Colon (tissue), 2 donors: Measurements from ENCODE around the gene LAMA2.
A peak's percentile ranks its signal among the peaks of the same experiment; 100 is the strongest.

Experiments
- FAIRE-seq: peaks from 2 replicates; lab custom pipeline; 2012; peaks lifted over from hg19 to GRCh38; lab: Jason Lieb, UNC
- donor health status: control.
- donor health status: control.

The LAMA2 gene

DNA sequence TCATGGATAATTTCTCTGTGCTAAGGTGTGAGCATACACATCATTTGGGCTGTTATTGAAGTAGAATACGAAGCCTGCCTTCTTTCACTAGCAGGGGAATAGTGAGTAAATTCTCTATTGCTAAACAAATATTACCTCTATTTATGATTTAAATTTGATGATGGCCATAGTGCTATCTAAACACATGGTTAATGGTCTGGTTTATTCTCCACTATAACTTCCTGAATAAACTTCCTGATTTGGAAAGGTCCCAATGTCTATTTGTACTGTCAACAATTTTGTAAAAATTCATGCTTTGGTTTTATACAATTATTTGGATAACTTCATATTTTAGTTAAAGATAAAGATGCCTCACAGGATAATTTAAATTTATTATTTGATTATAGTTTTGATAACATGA lies 426.2 kb downstream of the LAMA2 start:
- peak; percentile 71 for FAIRE-seq

DNA sequence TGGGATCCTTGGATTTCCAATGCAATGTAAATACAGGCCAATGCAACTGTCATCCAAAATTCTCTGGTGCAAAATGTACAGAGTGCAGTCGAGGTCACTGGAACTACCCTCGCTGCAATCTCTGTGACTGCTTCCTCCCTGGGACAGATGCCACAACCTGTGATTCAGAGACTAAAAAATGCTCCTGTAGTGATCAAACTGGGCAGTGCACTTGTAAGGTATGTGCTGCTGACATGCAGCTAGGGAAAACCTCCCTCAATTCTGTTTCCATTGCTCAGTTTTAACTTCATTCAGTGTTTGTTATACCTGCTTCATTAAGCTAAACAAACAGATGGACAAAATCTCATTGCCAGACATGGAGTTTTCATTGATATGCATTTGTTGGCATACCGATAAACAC lies 429.9 kb downstream of the LAMA2 start:
- FAIRE-seq: no peak

DNA sequence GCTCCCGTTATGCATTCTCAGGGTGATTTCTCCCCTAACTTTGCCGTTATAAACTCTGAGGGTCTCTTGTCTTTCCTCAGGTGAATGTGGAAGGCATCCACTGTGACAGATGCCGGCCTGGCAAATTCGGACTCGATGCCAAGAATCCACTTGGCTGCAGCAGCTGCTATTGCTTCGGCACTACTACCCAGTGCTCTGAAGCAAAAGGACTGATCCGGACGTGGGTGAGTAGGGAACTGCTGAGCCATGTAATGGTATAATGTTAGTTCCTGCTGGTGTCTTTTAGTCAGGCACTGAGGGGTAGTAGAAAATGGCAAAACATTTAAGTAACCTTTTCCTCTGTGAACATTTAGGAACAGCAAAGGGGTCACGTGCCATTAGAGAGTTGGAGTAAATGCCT lies 431.6 kb downstream of the LAMA2 start:
- no peak for FAIRE-seq

DNA sequence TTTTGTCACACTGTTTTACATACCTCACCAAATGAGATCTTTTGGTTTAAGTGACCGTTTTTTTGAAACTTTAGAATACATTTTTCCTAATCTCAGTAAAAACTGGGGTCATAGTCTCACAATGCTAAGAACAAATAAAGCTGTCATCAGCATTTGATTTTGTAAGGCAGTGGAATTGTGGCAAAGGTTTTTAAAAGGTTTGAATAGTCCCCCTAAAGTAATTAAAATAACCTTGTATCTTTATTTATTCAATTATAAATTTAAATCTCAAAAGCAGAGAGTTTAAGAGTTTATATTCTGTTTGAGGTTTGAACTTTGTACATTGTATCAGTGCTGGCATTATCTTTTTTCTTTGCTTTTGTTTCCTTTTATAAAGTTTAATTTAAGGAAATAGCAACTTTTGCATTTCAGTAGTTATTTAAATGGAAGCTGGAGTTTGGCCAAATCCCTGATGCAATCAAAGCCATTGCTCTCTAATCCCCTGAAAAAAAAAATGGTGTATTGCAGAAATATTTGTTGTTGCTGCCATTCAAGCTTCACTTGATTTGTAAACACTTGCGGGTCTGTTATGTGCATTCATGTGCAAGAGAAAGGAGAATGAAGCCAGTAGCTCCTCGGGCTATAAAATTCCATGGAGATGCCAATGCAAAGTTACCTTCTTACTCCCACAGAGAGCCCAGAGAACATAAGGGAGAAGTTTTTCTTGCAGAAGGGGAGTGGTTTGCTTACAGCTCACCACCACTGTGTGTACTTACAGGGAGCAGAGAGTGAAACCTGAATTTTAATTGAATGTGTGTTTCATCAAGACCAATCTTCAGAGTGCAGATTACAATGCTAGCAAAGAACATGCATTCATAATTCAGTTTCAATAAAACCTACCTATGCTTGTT lies 435.2 kb downstream of the LAMA2 start:
- FAIRE-seq: peak; percentile 28

DNA sequence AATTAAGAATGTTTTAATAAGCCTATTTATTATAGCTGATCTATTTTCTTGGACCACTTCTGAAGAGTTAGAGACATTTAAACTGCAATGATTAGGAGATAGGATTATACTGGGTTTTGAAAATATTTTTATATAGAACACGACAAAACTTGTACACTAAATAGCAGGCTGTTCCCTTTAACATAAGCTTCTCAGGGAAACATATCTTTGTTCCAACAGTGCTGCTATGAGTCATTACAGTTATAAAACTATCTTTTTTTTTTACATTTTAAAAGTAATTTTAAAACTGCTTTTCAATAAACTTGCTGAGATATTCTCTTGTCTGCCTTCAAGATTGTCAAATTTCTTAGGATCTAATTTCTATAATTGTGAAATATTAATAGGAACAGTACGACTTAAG lies 438.0 kb downstream of the LAMA2 start:
- FAIRE-seq: no peak

DNA sequence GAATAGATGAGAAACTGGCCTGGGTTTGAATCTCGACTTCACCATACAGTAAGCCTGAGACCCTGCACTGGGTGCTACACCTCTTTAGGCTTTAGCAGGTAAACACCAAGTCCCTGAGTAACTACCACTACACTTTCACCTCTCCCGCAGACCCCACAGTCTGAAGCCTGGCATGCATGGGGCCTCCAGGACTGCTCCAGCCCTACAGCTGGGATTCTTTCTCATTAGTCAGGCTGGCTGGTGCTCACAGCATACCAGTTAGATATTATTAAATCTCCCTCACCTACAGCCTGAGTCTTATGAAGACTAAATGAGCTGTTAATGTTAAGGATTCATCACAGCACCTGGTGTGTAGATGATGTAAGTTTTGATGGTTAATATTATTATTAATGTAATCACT lies 438.4 kb downstream of the LAMA2 start:
- FAIRE-seq: no peak

DNA sequence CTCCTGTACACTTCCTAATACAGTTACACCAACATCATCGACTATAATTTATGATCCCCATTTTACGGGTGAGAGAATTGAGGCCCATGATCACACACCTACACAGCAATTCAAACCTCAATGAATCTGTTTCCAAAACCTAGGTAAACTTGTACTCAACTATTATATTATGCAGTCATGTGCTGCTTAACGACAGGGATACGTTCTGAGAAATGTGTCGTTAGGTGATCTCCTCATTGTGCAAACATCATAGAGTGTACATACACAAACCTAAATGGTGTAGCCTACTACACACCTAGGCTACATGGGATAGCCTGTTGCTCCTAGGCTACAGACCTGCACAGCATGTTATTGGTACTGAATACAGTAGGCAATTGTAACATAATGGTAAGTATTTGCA lies 441.4 kb downstream of the LAMA2 start:
- no peak for FAIRE-seq

DNA sequence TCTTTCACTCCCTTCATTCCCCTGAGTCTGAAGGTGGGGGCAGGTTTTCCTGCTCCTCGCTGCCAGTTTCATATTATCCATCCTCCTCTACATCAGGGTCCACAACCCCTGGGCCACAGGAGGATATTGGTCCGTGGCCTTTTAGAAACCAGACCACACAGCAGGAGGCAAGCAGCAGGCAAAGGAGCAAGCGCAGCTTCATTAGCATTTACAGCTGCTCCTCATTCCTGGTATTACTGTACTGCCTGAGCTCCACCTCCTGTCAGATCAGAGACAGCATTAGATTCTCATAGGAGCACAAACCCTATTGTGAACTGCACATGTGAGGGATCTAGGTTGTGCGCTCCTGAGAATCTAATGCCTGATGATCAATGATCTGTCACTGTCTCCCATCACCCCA lies 446.7 kb downstream of the LAMA2 start:
- no peak for FAIRE-seq

DNA sequence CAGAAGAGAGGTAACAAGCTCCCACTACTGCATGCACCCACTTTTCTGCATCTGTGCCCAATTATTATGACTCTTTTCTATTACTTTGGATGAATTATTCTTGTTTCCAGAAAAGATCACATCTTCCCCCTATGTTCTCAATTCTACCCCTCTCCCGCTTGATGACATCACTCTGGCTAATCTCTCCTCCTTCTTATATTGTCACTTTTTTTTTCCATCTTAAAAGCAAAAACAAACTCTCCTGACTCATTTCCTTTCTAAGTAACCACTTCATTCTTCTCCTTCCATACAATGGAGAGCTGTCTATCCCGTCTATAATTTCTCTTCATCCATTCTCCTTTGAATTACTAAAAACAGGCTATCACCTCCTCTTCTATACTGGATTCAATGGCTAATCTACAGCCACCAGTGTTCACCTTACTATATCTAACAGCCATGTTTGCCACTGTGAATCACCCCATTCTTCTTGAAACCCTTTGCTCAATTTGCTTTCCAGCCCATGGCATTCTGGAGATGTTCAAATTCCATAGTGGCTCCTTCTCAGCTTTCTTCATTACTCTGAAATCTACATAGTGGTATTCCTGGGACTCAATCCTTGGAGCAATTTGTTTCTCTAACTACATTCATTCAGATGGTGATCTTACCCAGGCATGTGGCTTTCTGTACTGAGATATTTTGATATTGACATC lies 448.7 kb downstream of the LAMA2 start:
- no peak for FAIRE-seq

DNA sequence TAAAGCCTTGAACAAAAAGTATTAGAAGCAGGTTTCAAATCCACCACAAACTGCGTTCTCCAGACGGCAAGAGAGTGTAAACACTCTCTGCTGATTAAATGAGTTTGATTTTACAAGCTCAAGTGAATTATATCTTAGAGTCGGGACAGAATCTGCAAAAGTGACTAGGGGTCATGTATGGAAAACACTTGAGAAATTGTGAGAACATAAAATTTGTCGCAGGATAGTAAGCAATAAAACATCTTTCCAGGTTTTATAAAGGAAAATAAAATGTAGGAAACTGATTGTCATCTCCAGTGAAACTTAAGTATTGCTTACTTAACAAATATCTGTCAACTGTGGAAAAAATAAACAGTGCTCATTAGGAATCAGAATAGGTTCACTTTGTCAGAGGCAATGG lies 452.9 kb downstream of the LAMA2 start:
- no peak for FAIRE-seq

DNA sequence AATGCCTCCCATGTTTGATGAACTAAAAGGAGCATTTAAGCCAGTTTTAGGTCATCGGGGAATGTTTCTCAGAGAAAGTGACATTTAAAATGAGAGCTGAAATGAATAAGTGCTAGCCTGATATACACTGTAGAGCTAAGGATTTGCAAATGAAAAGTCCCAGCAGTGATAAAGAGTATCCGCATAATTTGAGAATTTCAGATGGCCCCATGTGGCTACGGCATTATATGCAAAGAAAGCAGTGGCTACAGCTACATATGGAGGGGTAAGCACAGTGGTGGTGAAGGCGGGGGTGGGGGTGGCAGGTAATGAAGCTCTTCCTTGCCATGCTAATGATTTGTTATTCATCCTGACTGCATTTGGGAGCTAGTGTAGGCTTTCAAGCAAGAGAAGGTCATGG lies 455.7 kb downstream of the LAMA2 start:
- no peak for FAIRE-seq

DNA sequence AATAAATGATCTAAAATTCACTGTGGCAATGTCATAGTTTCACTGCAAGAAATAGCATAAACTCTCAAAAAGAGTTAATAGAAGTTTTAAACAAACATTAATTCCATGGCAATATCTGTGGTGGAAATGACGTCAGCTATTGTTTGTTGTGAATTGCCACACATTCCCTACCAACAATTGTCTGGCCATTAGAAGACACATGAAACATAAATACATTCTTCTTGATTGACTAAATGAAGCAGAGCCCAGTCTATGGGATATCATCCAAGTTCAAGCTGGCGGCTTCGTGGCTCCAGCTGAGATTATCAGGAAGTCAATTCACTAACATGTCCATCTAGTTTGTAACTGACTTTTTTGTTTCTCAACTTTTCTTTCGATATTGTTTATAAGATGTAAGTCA lies 458.0 kb downstream of the LAMA2 start:
- no peak for FAIRE-seq

DNA sequence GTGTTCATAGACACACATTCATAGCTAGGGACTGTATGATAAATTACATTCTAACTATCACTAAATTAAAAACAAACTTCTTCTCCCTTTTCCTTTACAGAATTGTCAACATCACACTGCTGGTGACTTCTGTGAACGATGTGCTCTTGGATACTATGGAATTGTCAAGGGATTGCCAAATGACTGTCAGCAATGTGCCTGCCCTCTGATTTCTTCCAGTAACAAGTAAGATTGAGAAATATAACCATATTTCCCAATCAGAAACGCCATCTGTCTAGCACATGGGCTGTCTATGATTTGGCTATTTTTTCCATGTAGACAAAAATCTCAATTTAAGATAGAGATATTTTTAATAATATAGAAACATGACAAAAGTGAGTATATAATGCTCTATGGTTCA lies 459.3 kb downstream of the LAMA2 start:
- FAIRE-seq: no peak

DNA sequence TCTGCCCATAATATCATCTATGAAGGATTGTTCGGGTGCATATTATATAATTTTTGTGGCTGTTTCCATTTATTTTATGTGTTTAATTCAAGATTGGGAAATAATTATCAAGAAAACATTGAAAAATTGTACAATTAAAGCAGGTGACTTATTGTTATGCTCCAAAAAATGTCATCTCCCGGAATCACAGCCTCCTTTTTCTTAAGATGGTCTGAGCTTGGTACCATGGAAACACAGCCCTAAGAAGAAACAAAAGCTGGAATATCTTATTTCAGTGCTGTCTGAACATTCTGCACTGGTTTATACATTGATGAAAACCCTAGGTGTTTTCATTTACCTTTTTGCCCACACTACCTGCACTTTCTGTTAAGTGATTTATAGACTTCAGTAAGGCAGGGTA lies 459.9 kb downstream of the LAMA2 start:
- no peak for FAIRE-seq

DNA sequence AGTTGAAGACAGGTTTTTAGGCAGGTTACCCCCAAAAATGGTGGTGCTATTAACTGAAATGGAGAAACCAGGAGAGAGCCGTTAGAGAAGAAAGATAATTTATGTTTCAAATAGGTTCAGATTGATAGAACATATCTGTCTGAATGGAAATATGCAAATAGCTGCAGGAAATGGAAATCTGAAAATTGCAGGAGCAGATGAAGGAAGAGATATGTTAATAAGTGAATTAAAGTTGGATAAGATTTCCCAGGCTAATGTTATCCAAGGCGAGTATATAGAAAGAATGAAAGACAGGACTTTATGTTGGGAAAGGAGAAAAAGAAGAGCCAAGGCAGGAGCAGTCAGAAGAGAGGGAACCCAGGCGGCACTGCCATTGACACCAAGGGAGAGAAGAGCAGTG lies 461.4 kb downstream of the LAMA2 start:
- no peak for FAIRE-seq

DNA sequence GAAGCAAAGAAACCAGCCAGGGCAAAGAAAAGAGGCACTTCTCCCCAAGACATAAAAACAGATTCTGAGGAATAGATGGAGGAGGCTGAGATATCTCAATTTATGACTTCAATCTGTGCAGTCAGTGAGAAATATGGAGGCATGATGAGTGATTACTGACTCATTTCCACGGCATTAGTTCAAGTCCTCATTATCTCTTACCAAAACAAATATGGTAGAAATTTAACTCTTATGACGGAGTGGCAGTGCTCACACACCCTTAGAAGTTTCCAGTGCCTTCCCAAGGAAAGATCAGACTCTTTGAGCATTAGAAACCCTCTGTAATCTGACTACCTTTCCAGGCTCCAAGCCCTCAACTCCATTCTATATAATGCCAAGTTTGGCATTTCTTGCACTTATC lies 463.0 kb downstream of the LAMA2 start:
- FAIRE-seq: no peak

DNA sequence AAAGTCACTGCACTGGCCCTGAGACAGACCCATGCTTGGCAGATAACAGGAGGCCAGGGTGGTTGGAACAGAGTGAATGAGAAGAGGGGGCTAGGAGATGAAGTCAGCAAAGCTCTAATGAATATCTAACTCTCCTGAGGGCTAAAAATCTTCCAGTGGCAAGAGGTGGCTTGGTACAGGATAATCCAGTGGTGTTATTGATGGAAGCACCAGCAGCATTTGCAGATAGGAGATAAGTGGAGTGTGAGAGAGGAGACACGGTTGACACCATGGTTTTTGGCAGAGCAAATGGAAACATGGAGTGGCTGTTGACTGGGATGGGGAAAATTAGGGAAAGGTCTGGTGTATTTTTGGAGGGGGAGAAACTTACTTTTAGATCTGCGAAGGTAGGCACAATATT lies 464.0 kb downstream of the LAMA2 start:
- FAIRE-seq: no peak

DNA sequence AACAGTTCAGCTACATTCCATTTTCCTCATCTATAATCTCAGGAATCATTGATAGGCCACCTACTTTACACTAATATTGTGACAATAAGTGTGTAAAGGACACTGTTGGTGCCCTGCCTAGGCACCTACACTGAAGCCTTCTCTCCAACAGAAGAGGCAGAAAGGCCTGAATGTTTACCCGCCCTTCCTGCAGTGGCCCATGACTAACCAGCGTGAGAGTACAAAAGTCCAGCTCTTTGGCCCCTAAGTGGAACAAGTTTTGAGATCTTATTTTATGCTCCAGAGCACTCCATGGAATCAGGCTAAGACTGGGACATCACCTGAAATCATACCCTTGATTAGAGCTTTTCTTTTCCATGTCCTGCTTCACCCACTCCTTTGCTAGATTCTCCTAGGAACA lies 467.3 kb downstream of the LAMA2 start:
- FAIRE-seq: no peak

DNA sequence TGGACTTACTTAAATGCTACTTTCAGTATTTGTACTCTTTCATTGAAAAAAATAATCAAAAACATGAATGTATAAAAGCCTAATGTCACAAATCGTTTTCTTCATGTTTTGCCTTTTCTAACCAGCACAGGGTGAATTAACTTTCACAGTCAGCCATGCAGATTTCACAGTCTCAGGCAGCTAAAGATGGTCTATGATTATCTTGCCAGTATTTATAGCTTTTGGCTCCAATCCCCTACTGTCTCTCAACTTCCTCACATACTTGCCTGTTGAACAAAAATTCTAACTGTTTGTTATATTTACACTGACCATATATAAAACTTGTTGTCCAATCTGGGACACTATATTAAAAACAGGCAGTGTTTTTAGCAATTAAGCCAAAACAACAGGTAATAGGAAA lies 468.9 kb downstream of the LAMA2 start:
- no peak for FAIRE-seq

DNA sequence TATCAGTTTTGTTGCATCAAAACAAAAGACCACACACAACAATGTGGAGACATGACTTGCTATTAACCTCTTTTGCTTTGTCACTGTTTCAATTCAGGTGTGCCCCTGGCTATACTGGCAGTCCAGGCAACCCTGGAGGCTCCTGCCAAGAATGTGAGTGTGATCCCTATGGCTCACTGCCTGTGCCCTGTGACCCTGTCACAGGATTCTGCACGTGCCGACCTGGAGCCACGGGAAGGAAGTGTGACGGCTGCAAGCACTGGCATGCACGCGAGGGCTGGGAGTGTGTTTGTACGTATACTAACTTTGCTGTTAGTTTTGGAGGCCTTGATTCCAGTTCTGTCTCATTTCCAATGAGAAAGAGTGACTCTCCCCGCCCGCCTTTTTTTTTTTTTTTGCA lies 470.1 kb downstream of the LAMA2 start:
- FAIRE-seq: no peak

DNA sequence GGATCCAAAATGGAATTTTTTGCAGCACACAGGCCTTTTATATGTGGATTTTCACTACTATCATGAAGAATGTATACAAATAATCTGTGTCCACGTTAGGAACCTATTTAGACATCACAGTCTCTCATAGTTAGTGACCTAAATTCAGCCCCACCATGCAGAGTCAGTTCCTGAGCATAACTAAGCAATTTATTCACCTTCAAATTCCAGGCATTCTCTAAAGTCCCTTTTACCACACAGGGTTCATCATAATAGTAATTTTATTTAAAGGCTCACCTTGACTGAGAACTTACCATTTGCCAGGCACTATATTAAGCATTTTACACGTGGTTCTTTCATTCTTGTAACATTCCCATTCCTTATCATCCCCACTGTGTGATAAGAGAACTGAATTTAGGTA lies 473.2 kb downstream of the LAMA2 start:
- FAIRE-seq: no peak

DNA sequence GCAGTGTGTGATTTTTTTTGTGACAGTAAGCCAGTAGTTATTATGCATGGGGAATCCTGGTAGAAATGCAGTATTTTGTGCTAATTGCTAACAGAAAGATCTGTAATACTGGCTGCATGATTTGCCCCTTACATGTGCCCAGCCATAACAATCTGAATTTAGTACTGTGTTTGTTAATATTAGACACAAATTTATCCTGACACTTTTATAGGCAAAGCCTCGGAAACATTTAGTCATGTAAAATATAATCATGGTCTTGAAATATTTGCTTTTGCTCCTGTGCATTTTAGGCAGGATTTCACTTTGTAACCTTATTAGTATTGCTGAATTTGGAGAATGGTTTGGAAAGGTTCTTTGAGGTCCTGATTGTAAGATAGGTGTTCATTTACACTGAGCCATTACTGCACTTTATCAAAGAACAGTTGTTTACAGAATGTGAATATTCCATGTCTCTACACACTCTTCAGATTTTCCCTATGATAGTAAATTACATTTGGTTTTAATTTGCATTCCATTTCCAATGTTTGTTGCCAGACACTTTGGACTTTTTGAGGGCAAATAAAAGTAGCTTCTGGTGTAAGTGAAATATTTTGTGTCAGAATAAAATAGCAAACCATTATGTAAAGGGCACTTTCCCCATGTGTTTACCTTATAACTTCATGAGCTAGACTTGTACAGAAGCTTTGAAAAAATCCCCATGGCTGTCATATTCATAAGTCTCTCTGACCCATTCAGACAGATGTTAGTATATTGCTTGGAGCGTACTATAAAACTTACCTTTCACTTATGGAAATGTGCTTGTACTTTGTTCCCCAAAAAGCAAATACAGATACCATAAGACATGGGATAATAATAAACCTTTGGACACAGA lies 477.1 kb downstream of the LAMA2 start:
- peak; percentile 41 for FAIRE-seq

DNA sequence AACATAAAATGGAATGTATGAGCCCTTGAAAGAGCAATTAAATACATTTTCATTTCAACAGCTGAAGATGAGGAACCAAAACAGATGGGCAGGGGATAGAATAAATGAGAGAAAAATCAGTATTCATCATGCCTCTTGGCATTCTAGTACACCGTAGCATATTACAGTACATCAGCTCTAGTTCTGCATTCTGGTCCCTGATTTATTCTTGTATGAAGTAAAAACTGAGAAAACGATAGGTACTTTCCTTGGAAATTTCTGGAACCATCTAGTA lies 477.7 kb downstream of the LAMA2 start:
- no peak for FAIRE-seq
